Epithelial cell of proximal tubule (primary cell): ENCODE data around the gene XPNPEP2. TPM values are rescaled to one million over a fixed set of nuclear protein-coding genes. Genes with fewer than 3 reads are reported as not detected.

Experiments
- DNase-seq: peaks from one replicate; pipeline ENCODE4 v3.0.0-alpha.2; 2011; ENCODE audit warnings: low read depth
- H3K4me3 ChIP-seq: 2 replicates; pipeline ENCODE4 v1.5.1; 2011; ENCODE audit warnings: low read depth, mild to moderate bottlenecking, low read length
- total RNA-seq: library from RNA; depleted of rRNA; stranded (reverse); fragments of >200 nt; gene quantifications from 2 replicates; pipeline ENCODE4 v1.2.3, GENCODE V29; 2015
- TF ChIP-seq, protein P1 (sequence below): conservative IDR thresholded peaks from 2 replicates; pipeline ENCODE4 v1.5.1; 2012; ENCODE audit warnings: low read depth, mild to moderate bottlenecking, low read length

XPNPEP2 gene
- total RNA-seq, 1 donor from 2014 or later, result not detected

DNA sequence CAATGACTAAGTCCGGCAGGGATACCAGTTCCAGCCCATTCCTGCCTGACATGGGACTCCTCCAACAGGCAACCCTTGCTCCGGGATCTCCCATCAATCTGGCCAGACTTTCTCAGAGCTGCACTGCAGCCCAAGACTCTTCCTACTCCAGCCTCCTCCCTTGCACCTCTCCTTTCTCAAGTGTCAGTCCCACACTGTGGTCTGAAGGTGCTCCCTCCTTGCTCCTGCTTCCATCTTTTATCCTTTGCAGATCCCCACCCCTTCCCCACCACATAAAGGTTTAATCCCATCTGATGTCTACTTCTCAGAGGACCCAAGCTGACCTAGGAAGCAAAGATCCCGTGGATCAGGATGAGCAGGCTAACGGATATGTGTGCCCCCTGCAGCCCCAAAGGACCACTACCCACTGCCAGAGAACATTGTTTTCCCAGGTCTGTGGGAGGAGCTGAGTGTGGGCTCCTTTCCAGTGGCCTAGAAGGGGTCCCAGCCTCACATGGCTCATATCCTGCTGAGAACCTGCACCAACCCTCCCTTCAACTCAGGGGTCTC lies 33.3 kb upstream of the XPNPEP2 start:
- no peak for DNase-seq
- TF ChIP-seq, protein P1, sequence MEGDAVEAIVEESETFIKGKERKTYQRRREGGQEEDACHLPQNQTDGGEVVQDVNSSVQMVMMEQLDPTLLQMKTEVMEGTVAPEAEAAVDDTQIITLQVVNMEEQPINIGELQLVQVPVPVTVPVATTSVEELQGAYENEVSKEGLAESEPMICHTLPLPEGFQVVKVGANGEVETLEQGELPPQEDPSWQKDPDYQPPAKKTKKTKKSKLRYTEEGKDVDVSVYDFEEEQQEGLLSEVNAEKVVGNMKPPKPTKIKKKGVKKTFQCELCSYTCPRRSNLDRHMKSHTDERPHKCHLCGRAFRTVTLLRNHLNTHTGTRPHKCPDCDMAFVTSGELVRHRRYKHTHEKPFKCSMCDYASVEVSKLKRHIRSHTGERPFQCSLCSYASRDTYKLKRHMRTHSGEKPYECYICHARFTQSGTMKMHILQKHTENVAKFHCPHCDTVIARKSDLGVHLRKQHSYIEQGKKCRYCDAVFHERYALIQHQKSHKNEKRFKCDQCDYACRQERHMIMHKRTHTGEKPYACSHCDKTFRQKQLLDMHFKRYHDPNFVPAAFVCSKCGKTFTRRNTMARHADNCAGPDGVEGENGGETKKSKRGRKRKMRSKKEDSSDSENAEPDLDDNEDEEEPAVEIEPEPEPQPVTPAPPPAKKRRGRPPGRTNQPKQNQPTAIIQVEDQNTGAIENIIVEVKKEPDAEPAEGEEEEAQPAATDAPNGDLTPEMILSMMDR, result no peak

DNA sequence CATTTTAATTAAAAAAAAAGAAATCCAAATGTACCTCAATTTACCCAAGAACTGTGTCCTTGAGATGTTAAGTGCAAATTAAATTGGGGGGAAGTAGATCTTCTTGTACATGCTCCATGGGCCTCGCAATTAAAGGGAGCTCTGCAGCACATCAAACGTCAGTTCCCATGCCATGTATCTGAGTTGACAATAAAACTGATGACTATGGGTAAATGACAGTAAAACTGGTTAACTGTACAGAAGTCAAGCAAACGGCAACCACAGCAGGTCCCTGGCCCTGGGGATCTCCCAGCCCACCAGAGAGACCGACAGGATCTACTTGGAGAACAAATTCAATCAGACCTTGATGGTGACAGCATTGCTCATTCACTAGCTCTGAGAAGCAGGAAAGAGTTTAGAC lies 32.8 kb upstream of the XPNPEP2 start:
- TF ChIP-seq, protein P1, result no peak
- DNase-seq, result no peak
- H3K4me3 ChIP-seq, result no peak overlapping the region

More for the DNA sequence above, 33.3 kb upstream of the XPNPEP2 start:
- no peak overlapping the region for H3K4me3 ChIP-seq

DNA sequence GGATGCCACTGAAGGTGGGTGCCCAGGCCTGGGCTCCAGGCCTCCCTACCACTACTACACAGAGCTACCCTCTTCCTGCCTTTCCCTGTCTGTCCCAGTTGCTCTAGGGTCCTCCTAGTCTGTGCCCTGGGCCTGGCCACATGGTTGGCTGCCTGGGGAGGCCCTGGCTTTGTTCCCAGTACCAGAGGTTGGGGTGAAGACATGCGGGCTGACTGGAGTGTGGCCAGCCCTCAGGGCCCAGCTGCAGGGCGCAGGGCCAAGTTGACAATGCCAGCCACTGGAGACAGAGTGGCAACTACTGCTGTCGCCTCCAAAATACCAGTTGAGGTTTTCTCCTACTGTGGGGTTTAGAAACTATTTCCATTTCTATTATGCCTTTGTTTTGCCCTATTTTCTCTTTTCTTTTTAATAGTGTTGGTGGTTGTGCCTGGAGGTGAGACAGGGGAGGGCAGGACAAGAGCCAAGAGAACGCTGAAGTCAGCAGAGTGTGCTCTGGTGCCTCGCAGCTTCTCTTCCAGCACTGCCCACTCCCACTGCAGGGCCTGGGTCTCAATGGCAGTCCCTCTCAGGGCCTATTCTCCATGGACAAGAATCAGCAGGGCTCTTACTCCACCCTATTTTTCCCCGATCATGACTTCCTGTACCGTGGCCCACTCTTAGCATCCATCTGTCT lies 32.2 kb upstream of the XPNPEP2 start:
- no peak overlapping the region for H3K4me3 ChIP-seq
- no peak for DNase-seq
- TF ChIP-seq, protein P1, result no peak

DNA sequence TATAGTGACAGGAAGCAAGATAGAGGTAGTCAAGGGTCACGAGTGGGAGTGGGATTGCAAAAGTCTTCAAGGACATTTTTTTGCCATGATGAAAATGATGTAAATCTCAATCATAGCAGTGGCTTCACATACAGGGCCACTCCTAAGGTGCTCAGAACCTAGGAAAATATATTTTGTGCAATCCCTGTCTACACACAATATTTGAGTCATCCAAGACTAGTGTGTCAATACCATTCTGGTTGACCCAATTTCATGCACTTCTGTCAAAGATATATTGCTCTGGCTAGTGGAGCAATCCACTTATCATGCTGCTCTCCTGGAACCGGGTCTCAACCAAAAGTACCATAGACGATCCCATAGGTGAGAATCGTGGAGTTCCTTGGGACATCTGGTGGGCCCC lies 24.2 kb upstream of the XPNPEP2 start:
- no peak for DNase-seq
- H3K4me3 ChIP-seq, result no peak overlapping the region
- TF ChIP-seq, protein P1, result no peak

DNA sequence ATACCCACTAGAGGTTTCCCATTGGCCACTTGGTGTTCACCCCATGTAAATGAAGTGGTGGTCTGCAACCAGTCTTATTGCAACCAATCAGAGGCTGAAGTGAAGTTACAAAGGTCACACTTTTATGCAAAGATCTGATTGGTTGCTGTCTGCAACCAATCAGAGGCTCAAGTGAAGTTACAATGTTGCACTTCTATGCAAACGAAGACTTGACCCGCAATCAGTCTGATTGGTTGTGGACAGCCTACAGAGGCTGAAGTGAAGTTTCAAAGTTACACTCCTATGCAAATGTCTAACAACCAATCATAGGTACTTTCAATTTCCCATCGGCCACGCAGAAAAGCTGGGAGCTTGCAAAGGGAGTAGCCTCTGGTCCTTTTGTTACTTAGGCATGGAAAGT lies 22.3 kb upstream of the XPNPEP2 start:
- H3K4me3 ChIP-seq, result no peak overlapping the region
- TF ChIP-seq, protein P1, result no peak
- no peak for DNase-seq

DNA sequence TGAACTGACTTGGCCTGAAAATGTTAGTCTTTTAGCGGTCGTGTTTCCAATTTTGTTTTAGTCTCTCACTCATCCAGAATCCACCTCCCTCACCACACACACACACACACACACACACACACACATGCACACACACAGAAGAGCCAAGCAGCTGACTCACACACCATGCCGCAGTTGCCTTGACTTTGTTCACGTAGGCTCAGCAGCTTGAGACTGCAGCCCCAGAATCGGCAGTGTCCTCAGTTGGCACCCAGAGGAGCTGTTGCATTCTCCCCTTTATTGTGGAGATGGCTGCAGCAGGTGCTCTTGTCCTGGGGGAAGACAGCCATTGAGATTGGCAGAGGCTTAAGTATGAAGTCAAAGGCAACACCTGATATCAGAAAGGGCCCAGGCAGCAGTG lies 20.9 kb upstream of the XPNPEP2 start:
- DNase-seq, result no peak
- TF ChIP-seq, protein P1, result no peak
- H3K4me3 ChIP-seq, result no peak overlapping the region

DNA sequence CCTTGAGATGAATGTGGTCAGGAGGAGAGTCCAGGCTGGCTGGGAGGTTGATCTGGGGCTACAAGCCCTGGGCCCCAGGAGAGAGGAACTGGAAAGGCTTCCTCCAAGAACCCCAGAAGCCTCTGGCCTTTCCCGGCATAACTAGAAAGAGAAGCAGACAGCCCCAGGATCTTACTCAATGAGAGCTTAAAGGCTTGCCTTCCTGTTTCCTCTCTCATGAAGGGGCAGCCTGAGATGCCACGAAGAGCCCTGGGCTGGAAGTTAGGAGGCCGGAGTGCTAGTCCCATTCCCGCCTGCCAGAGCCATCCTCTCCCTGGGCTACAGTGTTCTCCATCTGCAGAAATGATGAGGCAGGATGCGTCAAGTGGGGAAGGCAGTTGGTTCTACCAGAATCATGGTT lies 20.1 kb upstream of the XPNPEP2 start:
- no peak overlapping the region for H3K4me3 ChIP-seq
- no peak for DNase-seq
- TF ChIP-seq, protein P1, result no peak
